ENCODE measurements around the gene ASB16. TPM values are rescaled to one million over a fixed set of nuclear protein-coding genes. Genes with fewer than 3 reads are reported as not detected.

Gene ASB16
- total RNA-seq, 2 experiments from 2014 or later = 0.14 TPM

Small RNAs within 50 kb of the gene (microRNA-seq; reads per million reads assigned to microRNA genes)
- gene MIR6782 (ENCODE audit: borderline replicate concordance) = 1.1 reads per million

Other genes with a start within 250 kb of the ASB16 start
- gene PPY, start 228.2 kb upstream of the ASB16 start, total RNA-seq = not detected
- not detected for gene PYY, start 216.8 kb upstream of the ASB16 start, total RNA-seq
- 1 to 10 TPM; 1.3 to 1.5 TPM for gene NAGS, start 166.1 kb upstream of the ASB16 start, total RNA-seq
- 10 to 100 TPM; 17.6 to 22.7 TPM for gene TMEM101, start 155.7 kb upstream of the ASB16 start, total RNA-seq
- 100 to 1,000 TPM in 1 of 2 experiments, 10 to 100 TPM in 1; 93.1 to 102 TPM for gene LSM12, start 104.0 kb upstream of the ASB16 start, total RNA-seq
- 10 to 100 TPM; 21.3 to 22.0 TPM for gene G6PC3, start 100.0 kb upstream of the ASB16 start, total RNA-seq
- gene HDAC5, start 47.1 kb upstream of the ASB16 start, total RNA-seq = 10 to 100 TPM; 16.5 to 22.0 TPM
- gene HROB, start 28.8 kb upstream of the ASB16 start, total RNA-seq = 10 to 100 TPM; 17.1 to 23.3 TPM
- gene TMUB2, start 16.3 kb downstream of the ASB16 start, total RNA-seq = 10 to 100 TPM; 19.8 to 20.3 TPM
- gene ATXN7L3, start 29.2 kb downstream of the ASB16 start, total RNA-seq = 10 to 100 TPM; 66.3 to 70.6 TPM
- 100 to 1,000 TPM; 127 to 162 TPM for gene UBTF, start 49.0 kb downstream of the ASB16 start, total RNA-seq
- not detected for gene SLC4A1, start 97.4 kb downstream of the ASB16 start, total RNA-seq
- under 1 TPM in 1 of 2 experiments, not detected in 1; 0.11 TPM for gene RUNDC3A, start 137.9 kb downstream of the ASB16 start, total RNA-seq
- gene SLC25A39, start 154.1 kb downstream of the ASB16 start, total RNA-seq = 100 to 1,000 TPM; 127 to 129 TPM
- gene GRN, start 174.6 kb downstream of the ASB16 start, total RNA-seq = 10 to 100 TPM; 35.4 to 68.0 TPM
- gene FAM171A2, start 193.1 kb downstream of the ASB16 start, total RNA-seq = under 1 TPM; 0.18 to 0.32 TPM
- 1 to 10 TPM; 1.6 to 1.7 TPM for gene ITGA2B, start 218.9 kb downstream of the ASB16 start, total RNA-seq

Data from activated CD4-positive, alpha-beta T cell treated with anti-CD3 and anti-CD28 coated beads for 36 hours (primary cell).